Measurements from ENCODE around the gene SWI5.
A peak's percentile ranks its signal among the peaks of the same experiment; 100 is the strongest.

The SWI5 gene

GRCh38 chr9:128321879-128322403 lies 45.9 kb downstream of the SWI5 start:
- DNase-seq: no peak

DNA sequence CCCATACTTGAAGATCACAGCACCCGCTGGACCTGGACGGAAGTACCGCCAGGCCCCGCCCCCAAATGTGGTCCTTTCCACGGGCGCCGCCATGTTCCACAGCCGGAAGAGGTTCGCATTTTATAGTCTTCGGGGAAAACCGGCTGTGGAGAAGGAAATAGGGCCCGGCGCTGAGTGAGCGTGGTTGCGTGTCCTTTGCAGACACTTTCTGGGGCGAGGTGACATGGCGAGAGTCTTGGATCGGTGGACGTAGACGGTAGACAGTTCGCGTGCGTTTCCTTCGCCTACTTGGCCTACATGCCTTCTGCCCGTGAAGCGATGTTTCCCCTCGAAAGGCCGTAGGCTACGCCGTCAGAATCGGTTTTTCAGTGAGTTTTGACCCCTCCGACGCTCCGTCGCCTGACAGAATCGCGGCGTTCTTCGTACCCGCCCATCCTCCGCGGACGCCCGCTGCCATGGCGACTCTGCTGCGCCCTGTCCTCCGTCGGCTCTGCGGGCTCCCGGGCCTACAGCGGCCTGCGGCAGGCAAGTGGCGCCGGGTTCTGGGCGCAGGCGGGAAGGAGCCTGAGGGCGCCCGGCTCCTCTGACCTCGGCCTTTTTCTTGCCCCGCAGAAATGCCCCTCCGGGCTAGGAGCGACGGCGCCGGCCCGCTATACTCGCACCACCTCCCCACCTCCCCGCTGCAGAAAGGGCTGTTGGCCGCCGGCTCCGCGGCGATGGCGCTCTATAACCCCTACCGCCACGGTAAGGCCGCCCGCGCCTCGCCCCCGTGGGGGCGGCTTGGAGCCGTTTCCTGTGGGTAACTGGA lies 46.5 kb downstream of the SWI5 start, which contains the start of the genes COQ4 and TRUB2:
TSS of gene COQ4 (plus strand) at position 436 of the 808 bp plus-strand sequence. CDS start at position 456, 20 bp downstream.
TSS of gene TRUB2 (minus strand) at position 44 of the 808 bp plus-strand sequence. CDS start at position 5, 39 bp downstream.
- peak; percentile 89 to 98 for DNase-seq

DNA sequence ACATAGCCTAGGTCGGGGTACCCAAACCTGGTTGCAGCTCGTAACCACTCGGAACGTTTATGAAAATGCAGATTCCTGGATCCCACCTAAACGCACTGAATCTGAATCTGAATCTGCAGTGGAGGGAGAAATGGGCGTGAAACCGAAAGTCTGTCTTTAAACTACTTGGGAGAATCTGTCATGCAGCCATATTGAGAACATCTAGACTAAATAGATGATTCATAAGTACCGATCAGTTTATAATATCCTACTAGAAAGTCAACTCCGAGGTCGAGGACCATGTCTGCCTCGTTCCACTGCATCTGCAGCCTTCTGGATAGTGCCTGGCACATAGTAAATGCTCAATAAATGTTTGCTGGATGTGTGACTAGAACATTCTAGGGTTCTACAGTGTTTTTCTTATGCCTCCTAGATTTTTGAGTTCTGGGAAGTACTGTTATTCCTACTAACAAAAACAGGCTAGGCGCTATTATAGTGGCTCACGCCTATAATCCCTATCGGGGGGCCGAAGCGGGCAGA lies 47.2 kb downstream of the SWI5 start:
- no peak for DNase-seq

DNA sequence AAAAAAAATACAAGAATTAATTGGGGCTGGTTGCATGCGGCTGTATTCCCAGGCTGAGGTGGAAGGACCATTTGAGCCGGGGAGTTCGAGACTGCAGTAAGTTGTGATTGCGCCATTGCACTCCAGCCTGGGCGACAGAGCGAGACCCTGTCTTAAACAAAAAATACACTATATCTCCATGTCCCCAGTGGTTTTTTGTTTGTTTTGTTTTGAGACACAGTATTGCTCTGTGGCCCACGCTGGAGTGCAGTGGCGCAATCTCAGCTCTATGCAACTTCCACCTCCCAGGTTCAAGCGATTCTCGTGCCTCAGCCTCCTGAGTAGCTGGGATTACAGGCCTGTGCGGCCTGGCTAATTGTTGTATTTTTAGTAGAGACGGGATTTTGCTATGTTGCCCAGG lies 47.7 kb downstream of the SWI5 start:
- DNase-seq: peak; percentile 12 to 23

- no peak for DNase-seq
Measured at GRCh38 chr9:128324401-128324800, 48.3 kb downstream of the SWI5 start.

GRCh38 chr9:128325629-128326028 lies 49.6 kb downstream of the SWI5 start:
- DNase-seq: no peak

DNA sequence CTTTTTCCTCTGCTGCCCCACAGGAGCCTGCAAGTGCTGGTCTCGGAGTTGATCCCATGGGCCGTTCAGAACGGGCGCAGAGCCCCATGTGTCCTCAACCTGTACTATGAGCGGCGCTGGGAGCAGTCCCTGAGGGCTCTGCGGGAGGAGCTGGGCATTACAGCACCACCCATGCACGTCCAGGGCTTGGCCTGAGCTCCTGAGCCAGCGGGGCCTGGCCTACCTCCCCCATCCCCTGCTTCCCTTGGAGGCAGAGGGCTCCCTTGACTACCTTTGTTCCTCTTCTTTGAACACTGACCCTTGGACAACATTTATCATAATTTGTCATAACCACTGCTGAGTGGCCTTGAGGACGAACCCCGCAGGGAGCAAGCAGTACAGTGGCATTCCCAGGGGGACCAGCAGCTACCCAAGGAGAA lies 57.4 kb downstream of the SWI5 start:
- DNase-seq: no peak

GRCh38 chr9:128335161-128335560 lies 59.1 kb downstream of the SWI5 start:
- DNase-seq: no peak

- DNase-seq: no peak
Measured at GRCh38 chr9:128335914-128336313, 59.8 kb downstream of the SWI5 start.

GRCh38 chr9:128337936-128338335 lies 61.9 kb downstream of the SWI5 start:
- no peak for DNase-seq

Data from inflammatory macrophage treated with lipopolysaccharide for 1 hour (primary cell).